NT2/D1 (cell line): ENCODE data around the gene TSC2.

Experiments used
- SUZ12 ChIP-seq: IDR thresholded peaks from 2 replicates; pipeline ENCODE4 v1.6.1; 2011; ENCODE audit not compliant: insufficient read length, insufficient read depth; ENCODE audit errors: extremely low read depth
- YY1 ChIP-seq: IDR thresholded peaks from 2 replicates; pipeline ENCODE4 v1.6.1; 2011; ENCODE audit not compliant: insufficient read length, insufficient read depth

DNA sequence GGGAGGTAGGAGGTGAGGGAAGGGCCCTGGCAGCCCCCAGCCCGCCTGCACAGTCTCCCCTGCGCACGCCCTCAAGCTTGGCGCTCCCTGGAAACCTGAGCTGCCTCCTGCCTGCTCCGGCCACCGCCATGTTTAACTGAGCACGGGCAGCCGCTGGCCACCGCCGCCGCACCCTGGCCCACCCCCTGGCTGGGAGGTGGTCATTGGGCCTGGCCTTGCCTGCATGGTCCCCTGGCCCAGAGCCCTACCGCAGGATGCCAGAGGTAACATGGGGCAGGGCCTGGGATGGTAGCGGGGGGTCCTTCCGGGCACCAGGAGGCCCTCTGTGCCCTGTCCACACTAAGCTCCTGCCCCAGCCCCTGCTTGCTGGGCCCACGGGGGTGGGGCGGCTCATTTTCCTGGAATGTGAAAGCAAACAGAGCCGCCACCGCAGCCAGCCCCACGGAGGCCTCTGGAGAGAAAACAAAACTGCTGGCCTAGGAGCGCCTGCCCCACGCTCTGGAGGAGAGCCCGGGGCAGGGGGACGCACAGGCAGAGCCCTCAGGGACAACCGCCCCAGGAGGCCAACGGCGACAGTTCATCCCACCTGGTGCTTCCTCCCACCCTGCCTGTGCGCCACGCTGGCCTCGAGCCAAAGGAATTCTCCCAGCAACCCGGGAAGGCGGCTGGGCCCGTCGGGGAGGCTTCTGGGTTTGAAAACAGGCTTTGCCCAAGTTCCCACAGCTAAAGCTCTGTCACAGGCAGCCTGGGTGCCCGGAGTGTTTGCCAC is 12.2 kb upstream of the TSC2 start:
- no peak for TF ChIP-seq YY1
- TF ChIP-seq SUZ12 = no peak
